Activated B cell treated with CpG ODN at 0.5 μM for 24 hours (primary cell): Measurements from ENCODE around the gene LY6G5C. TPM values are rescaled to one million over a fixed set of nuclear protein-coding genes. Genes with fewer than 3 reads are reported as not detected.
A peak's percentile ranks its signal among the peaks of the same experiment; 100 is the strongest.

Experiments used
- ATAC-seq: fragments of 200-7000 bp; cut with Tn5 transposase; one replicate; pipeline ENCODE4 v1.10.0; 2021; ENCODE audit warnings: low read depth, mild to moderate bottlenecking, moderate library complexity
- CTCF ChIA-PET: fragments of 350-600 bp; sonication (Branson Sonifier 250); formaldehyde crosslinking; loops from one replicate; lab custom pipeline; 2021; ENCODE audit warnings: antibody characterized with exemption; lab: Charles Lee
- POLR2A ChIA-PET: fragments of 350-600 bp; sonication (Branson Sonifier 250); formaldehyde crosslinking; loops from one replicate; lab custom pipeline; 2021; ENCODE audit warnings: antibody characterized with exemption; lab: Charles Lee
- DNase-seq: peaks from one replicate; pipeline ENCODE4 v3.0.0; 2022
- H3K27ac Mint-ChIP-seq: one replicate; pipeline ENCODE4 v1.8.0; 2020; ENCODE audit warnings: mixed read lengths
- H3K27me3 Mint-ChIP-seq: one replicate; pipeline ENCODE4 v1.8.0; 2021; ENCODE audit warnings: mixed read lengths
- H3K36me3 Mint-ChIP-seq: one replicate; pipeline ENCODE4 v1.8.0; 2021; ENCODE audit warnings: low read depth, mixed read lengths
- H3K4me1 Mint-ChIP-seq: one replicate; pipeline ENCODE4 v1.8.0; 2021; ENCODE audit warnings: mixed read lengths
- H3K4me3 Mint-ChIP-seq: one replicate; pipeline ENCODE4 v1.8.0; 2020; ENCODE audit warnings: mild to moderate bottlenecking, mixed read lengths
- H3K9me3 Mint-ChIP-seq: one replicate; pipeline ENCODE4 v1.8.0; 2020; ENCODE audit warnings: mixed read lengths
- intact Hi-C: fragments of 100-400 bp; cut with micrococcal nuclease; formaldehyde crosslinking; loops from one replicate; pipeline ENCODE4 v1.15.1; 2024
- total RNA-seq: library from RNA; stranded (reverse); gene quantifications from 2 replicates; pipeline ENCODE4 v1.2.3, GENCODE V29; 2022
- TF ChIP-seq, protein P1 (sequence below): fragments of 200-600 bp; IDR thresholded peaks from one replicate; pipeline ENCODE4 v1.8.0; 2022; ENCODE audit warnings: antibody characterized with exemption, mild to moderate bottlenecking

Gene LY6G5C
- total RNA-seq, 1 donor from 2014 or later: 0.73 TPM

DNA sequence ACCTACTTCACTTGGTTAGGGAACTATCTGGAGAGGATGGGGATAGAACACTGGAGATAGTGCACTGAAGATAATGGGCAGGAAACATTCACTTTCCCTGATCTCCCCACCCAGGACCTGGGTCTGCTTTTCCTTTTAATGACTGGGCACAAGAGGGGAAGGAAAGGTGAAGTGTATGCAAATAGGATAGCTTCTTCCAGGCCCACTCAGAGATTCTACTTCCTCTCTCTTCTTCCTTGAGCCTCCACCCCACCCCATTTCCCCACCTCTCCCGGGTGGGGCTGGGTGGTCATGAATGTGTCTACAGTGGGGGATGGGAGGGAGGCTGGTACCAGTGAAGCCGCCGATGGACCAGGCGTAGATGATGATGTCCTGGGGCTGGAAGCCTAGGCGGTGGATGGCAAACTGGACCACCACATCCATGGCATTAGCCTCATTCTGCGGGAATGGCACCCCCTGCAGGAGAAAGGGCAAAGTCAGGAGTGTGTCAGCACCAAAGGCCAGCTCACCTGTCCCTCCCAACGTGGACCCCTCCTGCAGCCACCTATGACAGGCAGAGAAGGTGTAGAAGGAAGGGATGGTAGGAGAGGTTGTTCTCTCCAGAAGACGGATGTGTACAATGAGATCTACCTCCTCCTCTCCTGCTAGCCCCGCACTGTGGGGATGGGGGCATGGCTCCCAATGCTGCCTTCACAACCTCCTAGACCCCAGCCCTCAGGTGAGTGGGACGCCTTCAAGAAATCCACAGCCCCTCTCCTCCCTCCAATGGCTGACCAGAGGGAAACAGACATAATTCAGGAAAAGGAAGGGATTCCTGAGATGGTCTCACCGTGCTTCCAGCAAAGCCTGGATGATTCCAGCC is 8.6 kb upstream of the LY6G5C start:
- no peak for ATAC-seq
- Mint-ChIP-seq H3K4me3 (no peak overlapping the region), H3K27ac (no peak overlapping the region), H3K4me1 (peaks cover 15% of the 10 kb centered on the region), H3K36me3 (peaks cover 83% of the 10 kb centered on the region), H3K9me3 (no peaks in the 10 kb centered on the region), H3K27me3 (no peaks in the 10 kb centered on the region)
- CTCF ChIA-PET: no interaction called here
- DNase-seq: no peak
- TF ChIP-seq, protein P1, sequence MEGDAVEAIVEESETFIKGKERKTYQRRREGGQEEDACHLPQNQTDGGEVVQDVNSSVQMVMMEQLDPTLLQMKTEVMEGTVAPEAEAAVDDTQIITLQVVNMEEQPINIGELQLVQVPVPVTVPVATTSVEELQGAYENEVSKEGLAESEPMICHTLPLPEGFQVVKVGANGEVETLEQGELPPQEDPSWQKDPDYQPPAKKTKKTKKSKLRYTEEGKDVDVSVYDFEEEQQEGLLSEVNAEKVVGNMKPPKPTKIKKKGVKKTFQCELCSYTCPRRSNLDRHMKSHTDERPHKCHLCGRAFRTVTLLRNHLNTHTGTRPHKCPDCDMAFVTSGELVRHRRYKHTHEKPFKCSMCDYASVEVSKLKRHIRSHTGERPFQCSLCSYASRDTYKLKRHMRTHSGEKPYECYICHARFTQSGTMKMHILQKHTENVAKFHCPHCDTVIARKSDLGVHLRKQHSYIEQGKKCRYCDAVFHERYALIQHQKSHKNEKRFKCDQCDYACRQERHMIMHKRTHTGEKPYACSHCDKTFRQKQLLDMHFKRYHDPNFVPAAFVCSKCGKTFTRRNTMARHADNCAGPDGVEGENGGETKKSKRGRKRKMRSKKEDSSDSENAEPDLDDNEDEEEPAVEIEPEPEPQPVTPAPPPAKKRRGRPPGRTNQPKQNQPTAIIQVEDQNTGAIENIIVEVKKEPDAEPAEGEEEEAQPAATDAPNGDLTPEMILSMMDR: no peak
- intact Hi-C loops: no loop called here
- POLR2A ChIA-PET: interaction anchor here (0.5 to 2.2 kb wide), 2 partner anchors 14 to 63 kb away, joined by 6 to 9 read pairs; partner anchors contain the start of gene ABHD16A

DNA sequence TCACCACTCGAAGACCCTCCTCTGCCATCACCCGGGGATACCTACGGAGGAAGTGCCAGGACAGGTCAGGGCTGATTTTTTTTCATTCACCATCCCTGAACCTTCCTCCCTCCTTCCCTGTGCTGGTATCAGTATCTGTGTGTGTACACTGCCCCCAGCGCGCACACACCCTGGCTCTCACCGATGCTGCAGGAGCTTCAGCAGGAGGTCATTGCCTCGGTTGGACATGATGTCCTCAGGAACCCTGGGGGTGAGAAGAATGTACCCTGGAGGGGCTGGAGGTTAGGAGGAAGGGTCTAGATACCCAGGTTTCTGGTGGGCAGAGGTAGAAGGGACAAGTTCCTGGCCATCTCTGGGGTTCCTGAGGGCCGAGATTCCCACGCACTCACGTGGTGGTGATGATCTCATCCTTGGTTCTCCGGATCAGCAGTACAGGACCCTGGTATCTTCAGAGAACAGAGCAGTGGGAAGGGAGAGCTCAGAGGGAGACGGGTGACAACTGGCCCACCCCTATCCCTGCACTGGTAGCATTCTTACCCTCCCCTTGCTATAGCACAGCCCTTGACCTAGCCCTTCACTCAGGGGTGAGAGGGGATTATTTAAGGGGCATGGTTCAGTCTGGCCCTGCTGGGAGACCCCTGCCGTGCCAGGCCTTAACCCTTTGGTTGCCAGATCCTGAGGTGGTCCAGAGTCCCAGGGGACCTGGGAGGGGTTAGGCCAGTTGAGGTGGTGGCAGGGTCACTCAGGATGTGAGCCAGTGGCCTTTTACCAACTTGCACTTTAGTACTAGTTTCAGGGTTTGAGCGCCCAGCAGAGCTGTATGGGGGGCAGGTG is 7.2 kb upstream of the LY6G5C start:
- Mint-ChIP-seq H3K27me3 (no peaks in the 10 kb centered on the region), H3K36me3 (peaks cover 71% of the 10 kb centered on the region), H3K27ac (no peak overlapping the region), H3K4me1 (peaks cover 19% of the 10 kb centered on the region), H3K9me3 (no peaks in the 10 kb centered on the region), H3K4me3 (no peak overlapping the region)
- DNase-seq: no peak
- TF ChIP-seq, protein P1: no peak
- ChIA-PET CTCF (no interaction called here), POLR2A (interaction anchor here (0.6 kb wide), 1 partner anchor 15 kb away, joined by 6 read pairs; no protein-coding TSS in a partner anchor)
- no peak for ATAC-seq
- intact Hi-C loops: no loop called here

- H3K9me3 Mint-ChIP-seq: no peaks in the 10 kb centered on the region
- intact Hi-C loops: no loop called here
- ChIA-PET POLR2A (interaction anchor here (0.6 to 1.1 kb wide), 3 partner anchors 14 to 143 kb away, joined by 3 to 12 read pairs (median 6); no protein-coding TSS in a partner anchor), CTCF (no interaction called here)
- peaks cover 20% of the 10 kb centered on the region for H3K4me1 Mint-ChIP-seq
- H3K27ac Mint-ChIP-seq: no peak overlapping the region
- H3K27me3 Mint-ChIP-seq: no peaks in the 10 kb centered on the region
- ATAC-seq (no peak), DNase-seq (no peak)
- no peak overlapping the region for H3K4me3 Mint-ChIP-seq
- H3K36me3 Mint-ChIP-seq: peaks cover 65% of the 10 kb centered on the region
- TF ChIP-seq, protein P1: no peak
These were observed 6.5 kb upstream of the LY6G5C start for GRCh38 chr6:31687321-31687720.

GRCh38 chr6:31686483-31686882 is 5.6 kb upstream of the LY6G5C start:
- CTCF ChIA-PET: no interaction called here
- no peaks in the 10 kb centered on the region for H3K27me3 Mint-ChIP-seq
- intact Hi-C loops: no loop called here
- H3K4me3 Mint-ChIP-seq: no peak overlapping the region
- no peaks in the 10 kb centered on the region for H3K9me3 Mint-ChIP-seq
- POLR2A ChIA-PET: interaction anchor here (0.5 to 1.1 kb wide), 2 partner anchors 46 to 54 kb away, joined by 3 read pairs; no protein-coding TSS in a partner anchor
- H3K36me3 Mint-ChIP-seq: peaks cover 62% of the 10 kb centered on the region
- no peak for DNase-seq
- H3K4me1 Mint-ChIP-seq: peaks cover 29% of the 10 kb centered on the region
- ATAC-seq: no peak
- peak overlapping the region; percentile 21 for H3K27ac Mint-ChIP-seq
- TF ChIP-seq, protein P1: no peak
